Parathyroid adenoma (tissue), 2 donors: ENCODE data around the gene CSE1L.
"Not testable (repeated sequence)": the region's sequence is repeated elsewhere in the genome, so short reads cannot be mapped to it uniquely, and the experiment has no call there.

Experiments used
- H2AFZ ChIP-seq: fragments of 300-600 bp; sonication (generic); one replicate; pipeline ENCODE4 v1.7.0; 2017; ENCODE audit warnings: antibody characterized with exemption, mild to moderate bottlenecking
- H3K27ac ChIP-seq: fragments of 300-600 bp; sonication (generic); one replicate; pipeline ENCODE4 v1.7.0; 2017
- H3K27me3 ChIP-seq: fragments of 300-600 bp; sonication (generic); one replicate; pipeline ENCODE4 v1.7.0; 2017; ENCODE audit warnings: low read length; ENCODE audit not compliant: control insufficient read depth, insufficient read depth
- H3K36me3 ChIP-seq: fragments of 300-600 bp; sonication (generic); one replicate; pipeline ENCODE4 v1.7.0; 2017; ENCODE audit warnings: low read length; ENCODE audit not compliant: control insufficient read depth, insufficient read depth
- H3K4me1 ChIP-seq: fragments of 300-600 bp; sonication (generic); one replicate; pipeline ENCODE4 v1.7.0; 2017; ENCODE audit warnings: control low read depth
- H3K4me2 ChIP-seq: fragments of 300-600 bp; sonication (generic); one replicate; pipeline ENCODE4 v1.7.0; 2017; ENCODE audit warnings: low read length
- H3K4me3 ChIP-seq: fragments of 300-600 bp; sonication (generic); one replicate; pipeline ENCODE4 v1.7.0; 2017; ENCODE audit warnings: low read depth, low read length
- H3K79me2 ChIP-seq: fragments of 300-600 bp; sonication (generic); one replicate; pipeline ENCODE4 v1.7.0; 2017; ENCODE audit warnings: control low read depth
- H3K9ac ChIP-seq: fragments of 300-600 bp; sonication (generic); one replicate; pipeline ENCODE4 v1.7.0; 2017; ENCODE audit warnings: mild to moderate bottlenecking
- H3K9me3 ChIP-seq: fragments of 300-600 bp; sonication (generic); one replicate; pipeline ENCODE4 v1.7.0; 2017; ENCODE audit warnings: low read length; ENCODE audit not compliant: control insufficient read depth
- TF ChIP-seq, protein P1 (sequence below): fragments of 300-600 bp; sonication (generic); IDR thresholded peaks from one replicate; pipeline ENCODE4 v1.7.0; 2017; ENCODE audit warnings: antibody characterized with exemption, mild to moderate bottlenecking
- donor health status: primary hyperparathyroidism.

The CSE1L gene

DNA sequence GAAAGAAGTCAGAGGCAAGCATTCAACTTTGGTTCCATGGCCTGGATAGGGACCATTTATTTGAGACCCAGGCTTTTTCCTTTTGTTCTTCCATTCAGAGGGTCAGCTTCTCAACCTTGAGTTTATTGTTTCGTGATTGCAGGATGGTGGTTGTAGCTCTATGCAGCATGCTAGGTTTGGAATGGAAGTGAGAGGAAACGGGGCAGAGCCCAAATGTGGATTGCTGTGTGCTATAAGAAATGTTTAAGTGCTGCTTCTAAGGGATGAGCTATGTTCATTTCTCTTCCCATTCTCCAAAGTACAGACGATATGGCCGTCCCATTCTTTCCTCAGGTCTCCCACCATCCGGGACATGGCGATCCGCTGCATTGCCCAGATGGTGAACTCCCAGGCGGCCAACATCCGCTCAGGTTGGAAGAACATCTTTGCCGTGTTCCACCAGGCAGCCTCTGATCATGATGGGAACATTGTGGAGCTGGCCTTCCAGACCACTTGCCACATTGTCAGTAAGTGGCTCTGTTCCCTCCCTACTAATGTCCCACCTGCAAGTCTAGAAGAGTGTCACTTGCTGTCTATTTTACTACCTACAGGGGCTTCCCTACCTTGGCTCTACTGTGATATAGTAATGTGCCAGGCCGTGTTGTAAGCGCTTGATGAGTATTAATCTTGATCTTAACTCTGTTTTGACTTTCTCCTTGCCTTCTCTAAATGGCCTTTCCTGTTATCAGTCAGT, 36.0 kb upstream of the CSE1L start:
- Histone ChIP-seq H3K36me3 (no peaks in the 10 kb centered on the region), H3K27ac (no peak overlapping the region), H3K27me3 (no peaks in the 10 kb centered on the region), H3K4me3 (no peak overlapping the region), H2AFZ (no peak overlapping the region), H3K9ac (no peak overlapping the region), H3K4me1 (no peaks in the 10 kb centered on the region), H3K4me2 (no peak overlapping the region), H3K79me2 (peaks cover 2% of the 10 kb centered on the region), H3K9me3 (no peaks in the 10 kb centered on the region)
- TF ChIP-seq, protein P1, sequence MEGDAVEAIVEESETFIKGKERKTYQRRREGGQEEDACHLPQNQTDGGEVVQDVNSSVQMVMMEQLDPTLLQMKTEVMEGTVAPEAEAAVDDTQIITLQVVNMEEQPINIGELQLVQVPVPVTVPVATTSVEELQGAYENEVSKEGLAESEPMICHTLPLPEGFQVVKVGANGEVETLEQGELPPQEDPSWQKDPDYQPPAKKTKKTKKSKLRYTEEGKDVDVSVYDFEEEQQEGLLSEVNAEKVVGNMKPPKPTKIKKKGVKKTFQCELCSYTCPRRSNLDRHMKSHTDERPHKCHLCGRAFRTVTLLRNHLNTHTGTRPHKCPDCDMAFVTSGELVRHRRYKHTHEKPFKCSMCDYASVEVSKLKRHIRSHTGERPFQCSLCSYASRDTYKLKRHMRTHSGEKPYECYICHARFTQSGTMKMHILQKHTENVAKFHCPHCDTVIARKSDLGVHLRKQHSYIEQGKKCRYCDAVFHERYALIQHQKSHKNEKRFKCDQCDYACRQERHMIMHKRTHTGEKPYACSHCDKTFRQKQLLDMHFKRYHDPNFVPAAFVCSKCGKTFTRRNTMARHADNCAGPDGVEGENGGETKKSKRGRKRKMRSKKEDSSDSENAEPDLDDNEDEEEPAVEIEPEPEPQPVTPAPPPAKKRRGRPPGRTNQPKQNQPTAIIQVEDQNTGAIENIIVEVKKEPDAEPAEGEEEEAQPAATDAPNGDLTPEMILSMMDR: no peak

DNA sequence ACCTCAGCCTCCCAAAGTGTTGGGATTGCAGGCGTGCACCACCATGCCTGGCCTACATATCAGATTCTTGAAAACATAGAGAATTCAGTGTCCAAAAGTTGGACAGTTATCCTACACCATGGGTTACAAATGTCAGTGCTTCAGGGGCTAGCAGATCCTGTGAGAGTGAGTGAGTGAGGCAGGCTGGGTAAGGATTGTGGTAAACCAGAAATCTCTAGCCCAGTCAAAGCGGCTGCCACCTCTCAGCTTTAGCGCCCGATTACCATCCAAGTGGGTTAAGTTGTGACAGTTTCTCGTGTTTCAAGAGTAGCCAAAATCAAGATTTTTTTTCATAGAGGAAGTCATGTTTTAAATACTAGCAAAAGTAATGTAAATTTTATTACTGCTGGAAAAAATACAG, 21.9 kb upstream of the CSE1L start:
- TF ChIP-seq, protein P1: no peak
- Histone ChIP-seq H3K9ac (no peak overlapping the region), H3K4me2 (no peak overlapping the region), H3K4me3 (no peak overlapping the region), H3K36me3 (no peaks in the 10 kb centered on the region), H3K4me1 (no peaks in the 10 kb centered on the region), H2AFZ (no peak overlapping the region), H3K27ac (no peak overlapping the region), H3K27me3 (no peaks in the 10 kb centered on the region), H3K9me3 (no peaks in the 10 kb centered on the region), H3K79me2 (no peaks in the 10 kb centered on the region)

DNA sequence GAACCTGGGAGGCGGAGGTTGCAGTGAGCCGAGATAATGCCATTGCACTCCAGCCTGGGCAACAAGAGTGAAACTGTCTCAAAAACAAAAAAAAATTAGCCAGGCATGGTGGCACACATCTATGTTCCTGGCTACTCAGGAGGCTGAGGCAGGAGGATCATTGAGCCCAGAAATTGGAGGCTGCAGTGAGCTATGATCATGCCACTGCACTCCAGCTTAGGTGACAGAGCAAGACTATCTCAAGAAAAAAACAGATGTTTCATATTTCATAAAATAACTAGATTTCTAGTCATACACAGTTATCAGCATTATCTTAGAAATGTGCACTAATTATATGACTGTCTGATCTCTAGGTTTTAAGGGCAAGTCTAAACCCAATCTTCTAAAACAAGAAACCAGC, 17.9 kb upstream of the CSE1L start:
- H3K9ac ChIP-seq, H3K4me2 ChIP-seq, H3K4me3 ChIP-seq, H3K27ac ChIP-seq, H3K4me1 ChIP-seq, H2AFZ ChIP-seq, H3K79me2 ChIP-seq, H3K9me3 ChIP-seq, H3K27me3 ChIP-seq, H3K36me3 ChIP-seq: not testable (repeated sequence)

DNA sequence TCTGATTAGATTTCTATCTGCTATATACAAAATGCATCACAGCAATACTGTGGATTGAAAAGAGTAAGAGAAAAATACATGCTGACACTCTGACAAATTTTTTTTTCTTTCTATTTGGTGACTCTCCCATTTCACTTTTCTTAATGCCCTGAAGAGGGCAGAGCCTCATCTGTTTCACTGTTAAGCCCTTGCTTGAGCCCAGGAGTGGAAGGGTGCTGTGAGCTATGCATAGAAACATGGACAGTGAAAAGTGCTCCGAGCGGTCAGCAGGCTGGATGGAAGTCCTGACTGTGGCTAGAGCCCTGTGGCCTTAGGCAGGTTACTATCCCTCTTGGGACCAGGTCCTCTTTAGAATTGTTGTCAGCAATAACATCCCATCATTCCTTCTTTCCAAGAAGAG, 17.4 kb upstream of the CSE1L start:
- Histone ChIP-seq H3K9ac (no peak overlapping the region), H3K27ac (no peak overlapping the region), H3K4me2 (no peak overlapping the region), H2AFZ (no peak overlapping the region), H3K36me3 (no peaks in the 10 kb centered on the region), H3K79me2 (no peaks in the 10 kb centered on the region), H3K4me3 (no peak overlapping the region), H3K4me1 (no peaks in the 10 kb centered on the region), H3K27me3 (no peaks in the 10 kb centered on the region), H3K9me3 (no peaks in the 10 kb centered on the region)
- TF ChIP-seq, protein P1: no peak

DNA sequence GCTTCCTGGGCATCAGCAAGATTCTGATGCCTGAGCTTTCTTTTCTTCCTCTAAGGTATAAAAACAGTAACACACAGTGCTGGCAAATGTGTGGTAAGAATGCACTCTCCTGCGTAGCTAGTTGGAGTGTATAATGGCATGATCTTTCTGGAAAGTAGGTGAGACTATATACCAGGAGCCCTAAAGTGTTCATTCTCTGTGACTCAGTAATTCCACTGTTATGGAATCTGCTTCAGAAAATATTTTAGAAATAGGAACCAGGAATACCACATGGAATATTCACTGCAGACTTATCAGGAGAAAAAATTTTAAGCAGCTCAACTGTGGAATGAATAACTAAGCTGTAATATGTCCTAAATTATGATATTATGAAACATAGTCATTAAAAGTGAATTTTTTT, 16.9 kb upstream of the CSE1L start:
- Histone ChIP-seq H3K27me3 (no peaks in the 10 kb centered on the region), H3K9me3 (no peaks in the 10 kb centered on the region), H3K79me2 (no peaks in the 10 kb centered on the region), H3K36me3 (no peaks in the 10 kb centered on the region), H2AFZ (no peak overlapping the region), H3K4me2 (no peak overlapping the region), H3K9ac (no peak overlapping the region), H3K27ac (no peak overlapping the region), H3K4me1 (no peaks in the 10 kb centered on the region), H3K4me3 (no peak overlapping the region)
- TF ChIP-seq, protein P1: no peak
